ENCODE data around the gene TTC12. TPM values are rescaled to one million over a fixed set of nuclear protein-coding genes. Genes with fewer than 3 reads are reported as not detected.

Gene TTC12
- total RNA-seq, 2 donors from 2014 or later = 4.6 to 6.3 TPM

- H3K4me3 ChIP-seq = no peak overlapping the region
- no peaks in the 10 kb centered on the region for H3K27me3 ChIP-seq
- no peaks in the 10 kb centered on the region for H3K9me3 ChIP-seq
- DNase-seq (ENCODE audit: low spot score) = no peak
- no peak overlapping the region for H3K27ac ChIP-seq
- no peak for TF ChIP-seq CTCF (IDR thresholded peaks at IDR 0.05)
- no peaks in the 10 kb centered on the region for H3K36me3 ChIP-seq
- H3K4me1 ChIP-seq = no peaks in the 10 kb centered on the region
Observed at GRCh38 chr11:113279591-113279990, 34.8 kb upstream of the TTC12 start.

- H3K9me3 ChIP-seq = no peaks in the 10 kb centered on the region
- H3K36me3 ChIP-seq = no peaks in the 10 kb centered on the region
- peak; percentile 44 for DNase-seq (ENCODE audit: low spot score)
- no peak overlapping the region for H3K4me3 ChIP-seq
- no peaks in the 10 kb centered on the region for H3K4me1 ChIP-seq
- no peak overlapping the region for H3K27ac ChIP-seq
- H3K27me3 ChIP-seq = no peaks in the 10 kb centered on the region
- no peak for TF ChIP-seq CTCF (IDR thresholded peaks at IDR 0.05)
Observed at GRCh38 chr11:113281052-113281725, 33.2 kb upstream of the TTC12 start.

GRCh38 chr11:113282898-113283437 lies 31.4 kb upstream of the TTC12 start:
- DNase-seq (ENCODE audit: low spot score) = no peak
- no peak overlapping the region for H3K4me3 ChIP-seq
- no peaks in the 10 kb centered on the region for H3K36me3 ChIP-seq
- H3K27me3 ChIP-seq = no peaks in the 10 kb centered on the region
- H3K27ac ChIP-seq = no peak overlapping the region
- TF ChIP-seq CTCF (IDR thresholded peaks at IDR 0.05) = no peak
- H3K4me1 ChIP-seq = no peaks in the 10 kb centered on the region
- no peaks in the 10 kb centered on the region for H3K9me3 ChIP-seq

GRCh38 chr11:113283881-113284280 lies 30.5 kb upstream of the TTC12 start:
- Histone ChIP-seq H3K9me3 (no peaks in the 10 kb centered on the region), H3K36me3 (no peaks in the 10 kb centered on the region), H3K27ac (no peak overlapping the region), H3K4me3 (no peak overlapping the region), H3K27me3 (no peaks in the 10 kb centered on the region), H3K4me1 (no peaks in the 10 kb centered on the region)
- no peak for TF ChIP-seq CTCF (IDR thresholded peaks at IDR 0.05)
- peak; percentile 38 for DNase-seq (ENCODE audit: low spot score)

- H3K9me3 ChIP-seq = no peaks in the 10 kb centered on the region
- TF ChIP-seq CTCF (IDR thresholded peaks at IDR 0.05) = no peak
- H3K4me1 ChIP-seq = peaks cover 0 to 5% of the 10 kb centered on the region in 2 donors
- no peak overlapping the region for H3K4me3 ChIP-seq
- no peaks in the 10 kb centered on the region for H3K27me3 ChIP-seq
- no peaks in the 10 kb centered on the region for H3K36me3 ChIP-seq
- no peak overlapping the region for H3K27ac ChIP-seq
- DNase-seq (ENCODE audit: low spot score) = peak; percentile 48
Observed at GRCh38 chr11:113286009-113286408, 28.4 kb upstream of the TTC12 start.

All from right atrium auricular region (tissue), 2 donors.